ENCODE measurements around the gene PPP1R9A.

PPP1R9A gene

DNA sequence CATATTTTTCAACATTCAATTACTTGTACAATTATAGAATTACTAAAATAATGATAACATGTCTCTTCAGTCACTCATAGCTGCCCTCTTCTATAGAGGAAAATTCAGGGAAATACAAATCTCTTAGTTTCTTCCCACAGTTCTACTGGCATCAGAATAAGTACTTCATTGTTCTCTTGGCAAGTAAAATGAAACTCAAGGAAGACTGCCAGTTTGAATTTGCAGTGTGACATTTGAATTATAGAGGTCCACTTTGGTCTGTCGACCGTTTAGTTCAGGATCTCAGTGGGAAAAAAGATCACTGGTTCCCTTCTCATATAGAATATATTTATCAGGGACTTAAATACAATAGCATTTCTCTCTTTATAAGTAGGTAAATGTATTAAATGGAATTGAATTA lies 302.4 kb downstream of the PPP1R9A start:
- no peak overlapping the region for H3K4me3 ChIP-seq (ENCODE audit: low read depth, low read length)
- TF ChIP-seq, protein P1, sequence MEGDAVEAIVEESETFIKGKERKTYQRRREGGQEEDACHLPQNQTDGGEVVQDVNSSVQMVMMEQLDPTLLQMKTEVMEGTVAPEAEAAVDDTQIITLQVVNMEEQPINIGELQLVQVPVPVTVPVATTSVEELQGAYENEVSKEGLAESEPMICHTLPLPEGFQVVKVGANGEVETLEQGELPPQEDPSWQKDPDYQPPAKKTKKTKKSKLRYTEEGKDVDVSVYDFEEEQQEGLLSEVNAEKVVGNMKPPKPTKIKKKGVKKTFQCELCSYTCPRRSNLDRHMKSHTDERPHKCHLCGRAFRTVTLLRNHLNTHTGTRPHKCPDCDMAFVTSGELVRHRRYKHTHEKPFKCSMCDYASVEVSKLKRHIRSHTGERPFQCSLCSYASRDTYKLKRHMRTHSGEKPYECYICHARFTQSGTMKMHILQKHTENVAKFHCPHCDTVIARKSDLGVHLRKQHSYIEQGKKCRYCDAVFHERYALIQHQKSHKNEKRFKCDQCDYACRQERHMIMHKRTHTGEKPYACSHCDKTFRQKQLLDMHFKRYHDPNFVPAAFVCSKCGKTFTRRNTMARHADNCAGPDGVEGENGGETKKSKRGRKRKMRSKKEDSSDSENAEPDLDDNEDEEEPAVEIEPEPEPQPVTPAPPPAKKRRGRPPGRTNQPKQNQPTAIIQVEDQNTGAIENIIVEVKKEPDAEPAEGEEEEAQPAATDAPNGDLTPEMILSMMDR (IDR thresholded peaks at IDR 0.05; ENCODE audit: control insufficient read depth, extremely low read depth, insufficient read depth), result no peak
- no peak for DNase-seq (ENCODE audit: low read depth)

DNA sequence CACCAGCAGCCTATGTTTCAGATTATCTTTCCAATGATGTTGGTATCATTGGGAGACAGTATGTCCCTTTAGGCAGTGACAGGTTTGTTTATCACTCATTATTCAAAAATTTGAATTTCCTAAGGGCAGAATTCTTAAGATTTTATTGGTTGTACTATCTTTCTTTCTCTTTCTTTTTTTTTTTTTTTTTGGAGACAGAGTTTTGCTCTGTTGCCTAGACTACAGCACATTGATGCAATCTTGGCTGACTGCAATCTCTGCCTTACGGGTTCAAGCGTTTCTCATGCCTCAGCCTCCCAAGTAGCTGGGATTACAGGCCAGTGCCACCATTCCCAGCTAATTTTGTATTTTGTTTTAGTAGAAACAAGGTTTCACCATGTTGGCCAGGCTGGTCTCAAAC lies 305.8 kb downstream of the PPP1R9A start:
- DNase-seq (ENCODE audit: low read depth), result no peak
- no peak overlapping the region for H3K4me3 ChIP-seq (ENCODE audit: low read depth, low read length)
- TF ChIP-seq, protein P1 (IDR thresholded peaks at IDR 0.05; ENCODE audit: control insufficient read depth, extremely low read depth, insufficient read depth), result no peak

DNA sequence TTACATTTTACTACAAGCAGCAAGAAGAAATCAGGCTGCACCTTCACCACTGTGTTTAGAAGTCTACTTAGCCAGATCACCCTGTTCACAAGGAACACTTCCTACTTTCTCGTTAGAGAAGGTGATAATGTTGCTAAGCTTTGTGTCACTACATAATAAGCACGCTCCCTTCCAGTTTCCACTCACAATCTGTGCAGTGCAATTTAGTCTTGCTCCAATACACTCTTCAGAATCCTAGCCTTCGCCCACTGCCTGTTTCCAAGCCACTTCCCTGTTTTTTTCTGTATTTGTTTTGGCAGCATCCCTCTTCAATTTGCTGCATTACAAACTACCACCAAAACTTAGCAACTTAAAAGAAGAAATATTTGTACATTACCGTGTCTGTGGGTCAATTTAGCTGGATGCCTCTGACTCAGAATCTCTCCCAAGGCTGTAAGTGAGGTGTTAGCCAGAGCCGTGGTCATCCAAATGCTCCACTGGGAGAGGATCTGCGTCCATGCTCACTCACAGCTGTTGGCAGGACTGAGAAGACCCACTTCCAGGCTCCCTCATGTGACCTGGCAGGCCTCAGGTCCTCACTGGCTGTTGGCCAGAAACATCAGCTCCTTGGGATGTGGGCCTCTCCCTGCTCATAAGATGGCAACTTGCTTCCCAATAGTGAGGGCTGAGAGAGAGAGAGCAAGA lies 306.6 kb downstream of the PPP1R9A start:
- no peak overlapping the region for H3K4me3 ChIP-seq (ENCODE audit: low read depth, low read length)
- DNase-seq (ENCODE audit: low read depth), result no peak
- TF ChIP-seq, protein P1 (IDR thresholded peaks at IDR 0.05; ENCODE audit: control insufficient read depth, extremely low read depth, insufficient read depth), result no peak

GRCh38 chr7:95219721-95220120 lies 312.3 kb downstream of the PPP1R9A start:
- no peak for DNase-seq (ENCODE audit: low read depth)
- H3K4me3 ChIP-seq (ENCODE audit: low read depth, low read length), result no peak overlapping the region
- TF ChIP-seq, protein P1 (IDR thresholded peaks at IDR 0.05; ENCODE audit: control insufficient read depth, extremely low read depth, insufficient read depth), result no peak

DNA sequence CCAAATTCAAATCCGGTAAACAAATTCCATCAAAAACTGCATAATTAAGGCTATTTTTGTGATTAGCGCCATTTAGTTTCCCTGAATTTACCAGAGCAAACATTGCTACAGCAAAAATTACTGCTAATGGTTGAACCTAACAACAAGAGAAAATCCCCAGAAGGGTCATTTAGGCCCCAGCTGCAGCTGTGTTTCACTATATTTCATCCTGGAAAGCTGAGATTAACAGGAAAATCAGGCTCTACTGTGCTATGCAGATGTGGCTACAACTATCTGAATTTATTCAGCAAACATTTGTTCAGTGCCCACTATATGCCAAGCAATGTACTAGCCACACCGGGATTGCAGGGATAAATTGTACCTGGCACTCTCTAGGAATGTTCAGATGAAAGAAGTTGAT lies 312.9 kb downstream of the PPP1R9A start:
- TF ChIP-seq, protein P1 (IDR thresholded peaks at IDR 0.05; ENCODE audit: control insufficient read depth, extremely low read depth, insufficient read depth), result no peak
- H3K4me3 ChIP-seq (ENCODE audit: low read depth, low read length), result no peak overlapping the region
- no peak for DNase-seq (ENCODE audit: low read depth)

GRCh38 chr7:95225301-95225700 lies 317.9 kb downstream of the PPP1R9A start:
- TF ChIP-seq, protein P1 (IDR thresholded peaks at IDR 0.05; ENCODE audit: control insufficient read depth, extremely low read depth, insufficient read depth), result no peak
- no peak for DNase-seq (ENCODE audit: low read depth)
- no peak overlapping the region for H3K4me3 ChIP-seq (ENCODE audit: low read depth, low read length)

DNA sequence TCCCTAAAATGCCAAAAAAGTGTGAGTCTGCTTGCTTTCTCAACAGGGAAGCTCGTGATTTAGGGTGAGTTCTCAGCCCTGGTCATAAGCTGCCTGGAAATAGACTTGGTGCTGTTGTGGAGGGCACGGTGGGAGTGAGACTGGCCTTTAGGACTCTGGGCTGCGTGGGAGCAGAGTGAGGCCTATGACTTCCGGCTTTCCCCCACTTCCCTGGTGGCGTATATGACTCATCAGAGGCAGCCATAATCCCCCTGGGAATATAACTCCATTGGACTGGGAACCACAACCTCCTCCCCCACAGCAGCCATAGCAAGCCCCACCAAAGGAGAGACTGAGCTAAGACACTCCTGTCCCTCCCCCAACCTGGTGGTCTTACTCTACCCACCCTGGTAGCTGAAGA lies 321.9 kb downstream of the PPP1R9A start:
- H3K4me3 ChIP-seq (ENCODE audit: low read depth, low read length), result no peak overlapping the region
- TF ChIP-seq, protein P1 (IDR thresholded peaks at IDR 0.05; ENCODE audit: control insufficient read depth, extremely low read depth, insufficient read depth), result no peak
- no peak for DNase-seq (ENCODE audit: low read depth)

All from LNCaP clone FGC (cell line).